ENCODE measurements around the gene SNX18. TPM values are rescaled to one million over a fixed set of nuclear protein-coding genes. Genes with fewer than 3 reads are reported as not detected.

The SNX18 gene
- polyA plus RNA-seq, 1 of the 3 experiments (the other 2 are of a cell fraction) = 4.6 TPM

DNA sequence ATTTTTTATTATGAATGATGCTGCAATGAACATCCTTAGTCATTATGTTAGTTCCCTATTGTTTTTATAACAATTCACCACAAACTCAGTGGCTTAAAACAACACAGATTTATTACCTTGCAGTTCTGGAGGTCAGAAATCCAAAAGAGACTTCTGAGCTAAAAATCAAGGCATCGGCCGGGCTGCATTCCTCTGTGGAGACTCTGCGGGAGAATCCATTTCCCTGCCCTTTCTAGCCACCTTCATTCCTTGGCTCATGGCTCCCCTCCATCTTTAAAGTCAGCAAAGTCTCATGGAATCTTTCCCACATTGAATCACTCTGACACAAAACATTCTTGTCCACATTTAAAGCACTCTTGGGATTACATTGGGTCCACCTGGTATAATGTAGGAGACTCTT, 38.6 kb downstream of the SNX18 start:
- Histone ChIP-seq H2AFZ (ENCODE audit: low read depth) (no peak overlapping the region), H3K4me1 (ENCODE audit: control insufficient read depth in 1 of 2, insufficient read depth in 2 of 2, low read depth in 1 of 2, low read length in 1 of 2) (no peaks in the 10 kb centered on the region; a peak in 1 of 4 replicates), H3F3A (replicated peaks; ENCODE audit: insufficient read depth) (no peaks in the 10 kb centered on the region), H3K9me2 (no peaks in the 10 kb centered on the region), H3K4me3 (ENCODE audit: low read depth in 2 of 2, low read length in 1 of 2) (no peak overlapping the region), H4K20me1 (ENCODE audit: insufficient read depth) (no peaks in the 10 kb centered on the region), H3K27ac (ENCODE audit: low read depth in 2 of 2, low read length in 1 of 2) (no peak overlapping the region), H3K9ac (no peak overlapping the region), H3K79me2 (ENCODE audit: insufficient read depth) (no peaks in the 10 kb centered on the region), H3K9me3 (no peaks in the 10 kb centered on the region), H3K36me3 (replicated peaks in 1 of 2; ENCODE audit: control insufficient read depth in 1 of 2, insufficient read depth in 2 of 2, low read length in 1 of 2) (no peaks in the 10 kb centered on the region), H3K4me2 (no peak overlapping the region), H3K27me3 (ENCODE audit: insufficient read depth) (no peaks in the 10 kb centered on the region)
- ChIA-PET POLR2A (no interaction called here), CTCF (interaction anchor here (1.2 kb wide), 1 partner anchor 15 kb away, joined by 3 read pairs; no protein-coding TSS in a partner anchor)
- TF ChIP-seq JUND (IDR thresholded peaks at IDR 0.05) (no peak), EZH2phosphoT487 (IDR thresholded peaks at IDR 0.05; ENCODE audit: borderline replicate concordance, low read depth) (no peak), EP300 (IDR thresholded peaks at IDR 0.05; ENCODE audit: borderline replicate concordance in 1 of 2, low read depth in 1 of 2, low read length in 1 of 2) (no peak)
- 63% methylated on average over 3 of the region's 3 CpGs for WGBS (ENCODE audit: low lambda C conversion rate)
- no peak for DNase-seq

DNA sequence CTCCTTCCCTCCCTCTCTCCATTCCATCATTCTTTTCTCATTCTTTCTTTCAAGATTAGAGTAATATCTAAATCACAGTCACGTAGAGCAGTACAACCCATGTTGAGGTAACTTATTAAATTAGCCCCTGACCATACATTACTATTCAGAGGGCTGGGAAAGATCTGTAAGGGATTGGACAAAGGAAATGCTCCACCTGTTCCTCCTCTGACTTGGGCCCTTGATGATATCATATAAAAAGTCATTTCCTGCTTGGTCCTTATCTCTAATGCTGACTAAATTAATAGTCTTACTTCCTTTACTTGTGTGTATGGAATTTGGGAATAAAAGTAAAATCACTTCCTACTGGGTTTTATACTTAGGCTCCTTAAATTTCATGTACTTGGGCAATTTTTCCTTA, 40.8 kb downstream of the SNX18 start:
- POLR2A ChIA-PET = no interaction called here
- H3K79me2 ChIP-seq (ENCODE audit: insufficient read depth) = no peaks in the 10 kb centered on the region
- 29% methylated on average over 1 of the region's 1 CpG for WGBS (ENCODE audit: low lambda C conversion rate)
- H3K9ac ChIP-seq = no peak overlapping the region
- no peaks in the 10 kb centered on the region for H3K9me2 ChIP-seq
- H3K27me3 ChIP-seq (ENCODE audit: insufficient read depth) = no peaks in the 10 kb centered on the region
- H3K4me2 ChIP-seq = no peak overlapping the region
- no peak for TF ChIP-seq GATA2 (CRISPR knock-in tag; IDR thresholded peaks at IDR 0.05)
- no peak for TF ChIP-seq FOXJ3 (CRISPR knock-in tag; IDR thresholded peaks at IDR 0.05)
- no peak for TF ChIP-seq USF2 (IDR thresholded peaks at IDR 0.05; ENCODE audit: borderline replicate concordance, low read depth, low read length)
- TF ChIP-seq NRF1 (IDR thresholded peaks at IDR 0.05; ENCODE audit: low read depth, low read length) = no peak
- TF ChIP-seq USF1 (IDR thresholded peaks at IDR 0.05; ENCODE audit: borderline replicate concordance, low read depth) = no peak
- no peak for TF ChIP-seq RCOR1 (IDR thresholded peaks at IDR 0.05; ENCODE audit: low read length)
- no peak for TF ChIP-seq SIN3A (IDR thresholded peaks at IDR 0.05; ENCODE audit: borderline replicate concordance, low read depth, low read length)
- no peaks in the 10 kb centered on the region for H3F3A ChIP-seq (replicated peaks; ENCODE audit: insufficient read depth)
- H2AFZ ChIP-seq (ENCODE audit: low read depth) = no peak overlapping the region
- H4K20me1 ChIP-seq (ENCODE audit: insufficient read depth) = no peaks in the 10 kb centered on the region
- DNase-seq = no peak
- CTCF ChIA-PET = no interaction called here
- no peak overlapping the region for H3K4me3 ChIP-seq (ENCODE audit: low read depth in 2 of 2, low read length in 1 of 2)
- no peaks in the 10 kb centered on the region for H3K9me3 ChIP-seq
- no peak overlapping the region for H3K27ac ChIP-seq (ENCODE audit: low read depth in 2 of 2, low read length in 1 of 2)
- no peaks in the 10 kb centered on the region for H3K36me3 ChIP-seq (replicated peaks in 1 of 2; ENCODE audit: control insufficient read depth in 1 of 2, insufficient read depth in 2 of 2, low read length in 1 of 2)
- H3K4me1 ChIP-seq (ENCODE audit: control insufficient read depth in 1 of 2, insufficient read depth in 2 of 2, low read depth in 1 of 2, low read length in 1 of 2) = no peaks in the 10 kb centered on the region; a peak in 1 of 4 replicates

DNA sequence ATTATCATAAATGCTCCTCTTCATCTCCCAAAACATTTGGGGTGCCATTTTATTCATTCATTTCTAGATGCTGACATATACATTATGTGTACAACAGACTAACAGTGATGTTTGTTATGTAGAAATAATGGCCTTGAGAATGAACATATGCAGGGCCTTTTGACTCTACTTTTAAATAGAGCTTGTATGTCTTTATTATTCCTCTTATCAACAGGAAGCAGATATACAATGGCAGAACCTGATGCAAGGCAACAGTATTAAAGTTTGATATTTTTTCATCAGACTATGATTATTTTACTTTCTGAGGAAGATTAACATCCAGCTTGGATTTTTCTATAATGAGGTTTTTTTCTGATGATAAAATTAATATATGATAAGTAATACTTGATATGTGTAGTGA, 44.1 kb downstream of the SNX18 start:
- DNase-seq = no peak
- no peaks in the 10 kb centered on the region for H3K9me3 ChIP-seq
- no peaks in the 10 kb centered on the region for H3K27me3 ChIP-seq (ENCODE audit: insufficient read depth)
- POLR2A ChIA-PET = no interaction called here
- H3K79me2 ChIP-seq (ENCODE audit: insufficient read depth) = no peaks in the 10 kb centered on the region
- H3K9ac ChIP-seq = no peak overlapping the region
- H2AFZ ChIP-seq (ENCODE audit: low read depth) = no peak overlapping the region
- TF ChIP-seq MEF2A (IDR thresholded peaks at IDR 0.05; ENCODE audit: borderline replicate concordance, low read depth) = no peak
- TF ChIP-seq POLR2AphosphoS5 (IDR thresholded peaks at IDR 0.05; ENCODE audit: low read depth, low read length) = no peak
- TF ChIP-seq FOSL2 (IDR thresholded peaks at IDR 0.05; ENCODE audit: borderline replicate concordance, low read depth) = no peak
- no peak for TF ChIP-seq GABPA (IDR thresholded peaks at IDR 0.05; ENCODE audit: low read depth)
- TF ChIP-seq ZBTB33 (IDR thresholded peaks at IDR 0.05; ENCODE audit: borderline replicate concordance, low read depth) = no peak
- H3F3A ChIP-seq (replicated peaks; ENCODE audit: insufficient read depth) = no peaks in the 10 kb centered on the region
- H3K27ac ChIP-seq (ENCODE audit: low read depth in 2 of 2, low read length in 1 of 2) = no peak overlapping the region
- no peaks in the 10 kb centered on the region for H3K4me1 ChIP-seq (ENCODE audit: control insufficient read depth in 1 of 2, insufficient read depth in 2 of 2, low read depth in 1 of 2, low read length in 1 of 2)
- no peak overlapping the region for H3K4me2 ChIP-seq
- no peaks in the 10 kb centered on the region for H3K9me2 ChIP-seq
- no peaks in the 10 kb centered on the region for H4K20me1 ChIP-seq (ENCODE audit: insufficient read depth)
- H3K36me3 ChIP-seq (replicated peaks in 1 of 2; ENCODE audit: control insufficient read depth in 1 of 2, insufficient read depth in 2 of 2, low read length in 1 of 2) = no peaks in the 10 kb centered on the region
- CTCF ChIA-PET = interaction anchor here (0.8 to 1.7 kb wide), 2 partner anchors 44 to 283 kb away, joined by 3 to 6 read pairs; partner anchors contain the start of gene SNX18
- H3K4me3 ChIP-seq (ENCODE audit: low read depth in 2 of 2, low read length in 1 of 2) = no peak overlapping the region
